Measurements from ENCODE around the gene CHN1.

Gene CHN1

GRCh38 chr2:174868878-174869277, 136.3 kb downstream of the CHN1 start:
- no peak overlapping the region for H3K4me3 ChIP-seq (ENCODE audit: low read depth, low read length)
- DNase-seq = no peak
- no peaks in the 10 kb centered on the region for H3K27me3 ChIP-seq (replicated peaks)
- in situ Hi-C loops (cut with HindIII; ENCODE audit: low pct_ligation_motif_present, low sequenced_read_pairs) = no loop called here
- no peak for TF ChIP-seq CTCF (IDR thresholded peaks at IDR 0.05; ENCODE audit: low read depth, low read length, missing control alignments)
- H3K27ac ChIP-seq = no peak overlapping the region
- no peaks in the 10 kb centered on the region for H3K36me3 ChIP-seq (replicated peaks)

GRCh38 chr2:174866421-174866820, 138.8 kb downstream of the CHN1 start:
- no peaks in the 10 kb centered on the region for H3K36me3 ChIP-seq (replicated peaks)
- TF ChIP-seq CTCF (IDR thresholded peaks at IDR 0.05; ENCODE audit: low read depth, low read length, missing control alignments) = no peak
- H3K27me3 ChIP-seq (replicated peaks) = no peaks in the 10 kb centered on the region
- in situ Hi-C loops (cut with HindIII; ENCODE audit: low pct_ligation_motif_present, low sequenced_read_pairs) = no loop called here
- no peak for DNase-seq
- no peak overlapping the region for H3K4me3 ChIP-seq (ENCODE audit: low read depth, low read length)
- H3K27ac ChIP-seq = no peak overlapping the region

- DNase-seq = no peak
- no peaks in the 10 kb centered on the region for H3K27me3 ChIP-seq (replicated peaks)
- H3K36me3 ChIP-seq (replicated peaks) = no peaks in the 10 kb centered on the region
- H3K4me3 ChIP-seq (ENCODE audit: low read depth, low read length) = no peak overlapping the region
- no peak overlapping the region for H3K27ac ChIP-seq
- in situ Hi-C loops (cut with HindIII; ENCODE audit: low pct_ligation_motif_present, low sequenced_read_pairs) = no loop called here
- TF ChIP-seq CTCF (IDR thresholded peaks at IDR 0.05; ENCODE audit: low read depth, low read length, missing control alignments) = no peak
Observed at GRCh38 chr2:174863183-174863582, 142.0 kb downstream of the CHN1 start.

- Histone ChIP-seq H3K4me3 (ENCODE audit: low read depth, low read length) (no peak overlapping the region), H3K36me3 (replicated peaks) (no peaks in the 10 kb centered on the region), H3K27me3 (replicated peaks) (no peaks in the 10 kb centered on the region), H3K27ac (no peak overlapping the region)
- in situ Hi-C loops (cut with HindIII; ENCODE audit: low pct_ligation_motif_present, low sequenced_read_pairs) = no loop called here
- TF ChIP-seq CTCF (IDR thresholded peaks at IDR 0.05; ENCODE audit: low read depth, low read length, missing control alignments) = no peak
- no peak for DNase-seq
Observed at GRCh38 chr2:174859563-174860169, 145.5 kb downstream of the CHN1 start.

GRCh38 chr2:174858745-174859144, 146.4 kb downstream of the CHN1 start:
- Histone ChIP-seq H3K27me3 (replicated peaks) (no peaks in the 10 kb centered on the region), H3K27ac (no peak overlapping the region), H3K36me3 (replicated peaks) (no peaks in the 10 kb centered on the region), H3K4me3 (ENCODE audit: low read depth, low read length) (no peak overlapping the region)
- in situ Hi-C loops (cut with HindIII; ENCODE audit: low pct_ligation_motif_present, low sequenced_read_pairs) = no loop called here
- DNase-seq = no peak
- no peak for TF ChIP-seq CTCF (IDR thresholded peaks at IDR 0.05; ENCODE audit: low read depth, low read length, missing control alignments)

GRCh38 chr2:174856447-174856846, 148.7 kb downstream of the CHN1 start:
- H3K27me3 ChIP-seq (replicated peaks) = no peaks in the 10 kb centered on the region
- no peak overlapping the region for H3K4me3 ChIP-seq (ENCODE audit: low read depth, low read length)
- no peak for TF ChIP-seq CTCF (IDR thresholded peaks at IDR 0.05; ENCODE audit: low read depth, low read length, missing control alignments)
- DNase-seq = no peak
- H3K27ac ChIP-seq = no peak overlapping the region
- no peaks in the 10 kb centered on the region for H3K36me3 ChIP-seq (replicated peaks)
- in situ Hi-C loops (cut with HindIII; ENCODE audit: low pct_ligation_motif_present, low sequenced_read_pairs) = no loop called here

Measured in brain microvascular endothelial cell (primary cell).